GM18951 (cell line): ENCODE measurements around the gene NME3.
"Not testable (repeated sequence)": the region's sequence is repeated elsewhere in the genome, so short reads cannot be mapped to it uniquely, and the experiment has no call there.

Source experiments
- POLR2A ChIP-seq: IDR thresholded peaks from 4 replicates; pipeline ENCODE4 v1.6.1; 2011; ENCODE audit warnings: mild to moderate bottlenecking; ENCODE audit not compliant: insufficient read length, insufficient read depth; ENCODE audit errors: extremely low read depth
- in situ Hi-C: fragments of 300-500 bp; cut with MboI; formaldehyde crosslinking; loops from one replicate; pipeline ENCODE4 v1.12.0; 2022; ENCODE audit warnings: low sequenced_read_pairs, mixed read lengths, inconsistent platforms; ENCODE audit not compliant: unreplicated experiment

Gene NME3

GRCh38 chr16:1810106-1810505, 38.8 kb upstream of the NME3 start:
- in situ Hi-C loops, result no loop called here
- TF ChIP-seq POLR2A, result no peak

DNA sequence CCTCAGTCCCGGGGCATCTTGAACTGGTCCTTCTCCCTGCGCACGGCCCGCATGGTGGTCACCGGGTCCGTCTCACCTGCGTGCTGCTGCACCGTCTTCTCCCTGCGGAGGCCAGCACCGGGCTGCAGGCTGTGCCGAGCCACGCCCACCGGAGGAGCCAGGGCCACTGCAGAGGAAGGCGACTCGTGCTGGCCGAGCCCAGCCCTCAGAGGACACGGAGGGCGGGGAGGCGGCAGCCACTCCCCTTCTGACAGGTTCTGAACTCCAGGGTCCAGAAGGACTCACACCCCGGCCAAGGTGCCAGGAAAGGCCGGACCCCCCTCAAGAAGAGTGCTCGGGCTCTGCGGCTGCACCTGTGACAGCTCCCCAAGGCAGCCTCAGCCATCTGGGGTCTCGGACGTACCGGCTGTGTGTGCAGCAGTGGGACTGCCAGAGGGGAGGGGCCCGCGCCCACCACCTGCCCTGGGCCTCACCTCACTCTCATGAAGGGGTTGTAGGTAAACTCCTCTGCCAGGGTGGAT, 38.0 kb upstream of the NME3 start:
- in situ Hi-C loops, result no loop called here
- TF ChIP-seq POLR2A, result no peak

GRCh38 chr16:1808691-1809090, 37.3 kb upstream of the NME3 start:
- no peak for TF ChIP-seq POLR2A
- in situ Hi-C loops, result no loop called here

GRCh38 chr16:1807626-1808025, 36.3 kb upstream of the NME3 start:
- in situ Hi-C loops, result no loop called here
- TF ChIP-seq POLR2A, result no peak

DNA sequence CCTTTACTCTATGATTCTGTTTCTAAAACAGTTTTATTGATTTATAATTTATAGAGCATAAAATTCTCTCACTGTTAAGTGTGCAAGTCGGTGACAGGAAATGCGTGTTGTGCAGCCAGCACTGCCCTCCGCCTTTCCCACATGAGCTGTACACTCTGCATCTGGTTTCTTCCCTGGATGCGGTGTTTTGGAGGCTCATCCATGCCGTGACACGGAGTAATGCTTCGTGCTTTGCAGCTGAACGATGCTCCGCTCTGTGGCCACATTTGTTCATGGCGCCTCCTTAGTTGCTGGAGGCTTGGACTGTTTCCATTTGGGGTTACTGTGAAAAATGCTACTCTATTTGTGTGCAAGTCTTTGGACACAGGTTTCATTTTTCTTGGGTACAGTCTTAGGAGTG, 29.4 kb upstream of the NME3 start:
- TF ChIP-seq POLR2A, result no peak
- in situ Hi-C loops, result no loop called here

DNA sequence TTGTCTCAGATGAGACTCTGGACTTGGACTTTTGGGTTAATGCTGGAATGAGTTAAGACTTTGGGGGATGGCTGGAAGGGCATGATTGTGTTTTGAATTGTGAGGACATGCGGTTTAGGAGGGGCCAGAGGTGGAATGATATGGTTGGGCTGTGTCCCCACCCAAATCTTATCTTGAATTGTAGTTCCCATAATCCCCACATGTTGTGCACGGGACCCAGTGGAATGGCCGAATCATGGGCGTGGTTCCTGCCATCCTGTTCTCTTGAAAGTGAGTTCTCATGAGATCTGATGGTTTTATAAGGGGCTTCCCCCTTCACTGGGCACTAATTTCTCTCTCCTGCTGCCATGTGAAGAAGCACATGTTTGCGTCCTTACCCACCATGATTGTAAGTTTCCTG, 27.9 kb upstream of the NME3 start:
- in situ Hi-C loops, result not testable (repeated sequence)

DNA sequence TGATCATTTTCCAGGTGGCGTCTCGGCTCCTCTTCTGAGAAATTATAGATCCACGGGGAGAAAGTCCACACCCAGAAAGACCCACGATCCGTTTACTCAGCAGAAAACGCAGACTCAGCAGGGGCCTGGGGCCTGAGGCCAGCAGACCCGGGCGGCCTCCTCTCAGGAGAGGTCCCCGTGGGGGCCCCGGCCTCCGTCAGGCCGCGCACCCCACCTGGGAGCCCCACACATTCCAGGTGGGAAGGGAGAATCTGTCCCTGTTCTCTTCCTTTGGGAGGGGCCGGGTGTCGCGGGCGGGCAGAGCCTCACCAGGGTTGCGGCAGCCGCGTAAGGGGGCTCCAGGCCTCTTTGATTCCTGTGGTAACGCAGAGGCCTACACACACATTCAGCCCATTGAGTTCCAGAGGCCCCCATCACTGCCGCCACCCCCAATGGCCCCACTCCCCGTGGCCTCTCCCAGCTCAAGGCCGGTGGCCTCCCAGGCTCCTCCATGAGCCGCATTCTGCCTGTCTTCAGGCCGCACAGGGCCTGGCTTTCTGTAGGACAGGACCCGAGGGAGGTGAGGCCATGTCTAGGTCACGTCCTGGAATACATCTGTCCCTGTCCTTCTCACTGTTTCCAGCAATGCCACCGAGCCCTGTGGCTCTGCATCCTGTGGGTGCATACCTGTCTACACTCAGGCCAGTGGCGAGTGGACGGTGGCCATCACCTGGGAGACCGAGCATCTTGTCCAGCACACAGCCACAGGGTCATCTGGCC, 23.7 kb upstream of the NME3 start:
- no peak for TF ChIP-seq POLR2A

DNA sequence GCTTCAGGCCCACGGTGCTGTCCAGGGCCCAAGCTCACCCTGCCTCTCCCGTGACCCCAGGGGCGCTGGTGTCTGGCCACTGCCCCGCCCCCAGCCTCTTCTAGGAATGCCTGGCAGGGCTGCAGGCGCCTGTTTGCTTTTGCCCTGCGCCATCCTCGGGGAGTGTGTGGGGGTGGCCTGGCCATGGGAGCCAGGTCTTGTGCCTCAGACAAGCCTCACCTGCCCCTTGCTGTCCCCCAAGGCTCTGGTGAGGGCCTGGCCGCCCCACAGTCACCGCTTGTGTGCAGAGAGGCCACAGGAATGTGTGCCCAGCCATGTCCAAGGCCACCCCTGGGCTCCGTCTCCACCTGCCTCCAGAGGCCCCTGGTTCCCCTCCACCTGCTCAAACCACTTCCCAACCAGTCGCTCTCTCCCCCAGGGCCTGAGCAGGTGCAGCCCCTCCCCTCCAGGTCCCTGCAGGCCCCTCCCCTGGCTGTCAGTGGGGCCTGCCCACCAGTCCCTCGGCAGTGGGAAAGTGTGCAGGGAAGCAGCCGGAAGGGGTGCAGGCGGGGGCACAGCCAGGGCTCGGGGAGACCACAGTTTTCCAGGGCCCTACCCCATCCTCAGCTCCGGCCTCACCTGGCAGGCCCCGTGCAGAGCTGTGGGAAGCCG, 23.0 kb upstream of the NME3 start:
- in situ Hi-C loops, result no loop called here
- TF ChIP-seq POLR2A, result no peak

More for the DNA sequence above, 23.7 kb upstream of the NME3 start:
- in situ Hi-C loops, result no loop called here

DNA sequence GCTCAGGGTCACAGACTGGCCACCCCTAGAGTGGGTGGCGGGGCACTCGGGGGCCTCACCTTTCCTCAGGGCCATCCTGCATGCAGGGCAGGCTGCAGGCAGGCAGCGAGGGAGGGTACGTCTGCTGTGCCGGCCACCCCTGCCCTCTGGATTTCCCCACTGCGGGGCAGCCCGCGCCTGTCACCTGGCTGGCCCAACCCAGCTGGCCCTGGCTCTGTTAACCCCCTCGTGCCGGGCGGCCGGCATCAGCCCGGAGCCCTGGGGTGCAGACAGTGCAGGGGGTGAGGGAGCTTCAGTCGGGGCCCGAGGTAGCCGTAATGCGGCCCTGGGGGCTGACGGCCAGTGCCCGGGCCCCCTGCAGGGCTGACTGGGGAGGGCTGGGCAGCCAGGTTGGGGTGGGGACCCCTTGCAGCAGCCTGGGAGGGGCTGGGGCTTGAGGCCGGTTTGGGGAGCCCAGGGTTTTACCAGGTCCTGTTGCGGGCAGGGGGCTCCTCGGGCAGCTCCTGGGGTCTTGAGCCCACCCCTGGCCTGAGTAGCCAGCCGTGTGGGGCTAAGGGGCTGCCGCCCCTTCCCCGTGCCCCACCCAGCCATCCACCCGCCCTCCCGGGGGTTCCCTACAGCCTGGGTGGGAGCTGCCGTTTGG, 22.4 kb upstream of the NME3 start, which contains the start of gene IGFALS:
Gene IGFALS, minus strand, starts transcription at position 128 of the 643 bp plus-strand sequence. Its CDS starts 53 bp downstream, at position 75.
- in situ Hi-C loops, result no loop called here
- TF ChIP-seq POLR2A, result no peak

GRCh38 chr16:1792836-1793577, 21.7 kb upstream of the NME3 start:
- TF ChIP-seq POLR2A, result no peak
- in situ Hi-C loops, result no loop called here

DNA sequence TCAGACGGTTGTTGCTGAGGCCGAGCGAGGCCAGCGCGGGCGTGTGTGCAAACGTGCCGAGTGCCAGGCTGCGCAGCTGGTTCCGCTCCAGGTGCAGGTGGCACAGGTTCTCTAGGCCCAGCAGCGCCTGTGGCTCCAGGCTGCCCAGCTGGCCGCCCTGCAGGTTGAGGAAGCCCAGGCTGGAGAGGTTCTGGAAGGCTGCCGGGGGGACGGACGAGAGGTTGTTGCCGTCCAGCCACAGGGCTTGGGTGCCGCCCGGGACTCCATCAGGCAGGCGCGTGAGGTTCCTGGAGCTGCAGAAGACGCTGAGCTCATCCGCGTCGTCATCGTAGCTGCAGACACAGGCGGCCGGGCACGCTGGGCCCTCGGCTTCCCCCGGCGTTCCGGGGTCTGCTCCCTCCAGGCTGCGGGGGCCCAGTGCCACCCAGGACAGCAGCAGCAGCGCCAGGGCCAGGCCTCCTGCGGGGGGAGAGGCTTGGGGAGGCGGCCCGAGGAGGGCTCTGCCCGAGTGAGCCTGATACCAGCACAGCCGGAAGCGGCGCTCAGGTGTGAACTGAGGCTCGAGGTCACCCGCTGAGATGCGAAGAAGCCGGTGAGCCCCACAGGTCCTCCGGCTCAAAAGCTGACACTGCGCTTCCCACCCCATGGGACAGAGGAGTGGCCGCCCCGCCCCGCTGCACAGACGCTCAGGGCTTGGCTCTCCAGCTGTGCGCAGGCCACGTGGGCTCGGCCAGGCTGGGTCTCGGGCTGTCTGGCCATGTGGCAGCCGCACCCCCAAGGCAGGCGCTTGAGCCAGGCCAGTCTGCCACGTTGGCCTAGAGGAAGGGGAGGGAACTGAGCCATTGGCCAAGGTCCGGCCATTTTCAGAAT, 20.8 kb upstream of the NME3 start:
- no peak for TF ChIP-seq POLR2A
- in situ Hi-C loops, result no loop called here

DNA sequence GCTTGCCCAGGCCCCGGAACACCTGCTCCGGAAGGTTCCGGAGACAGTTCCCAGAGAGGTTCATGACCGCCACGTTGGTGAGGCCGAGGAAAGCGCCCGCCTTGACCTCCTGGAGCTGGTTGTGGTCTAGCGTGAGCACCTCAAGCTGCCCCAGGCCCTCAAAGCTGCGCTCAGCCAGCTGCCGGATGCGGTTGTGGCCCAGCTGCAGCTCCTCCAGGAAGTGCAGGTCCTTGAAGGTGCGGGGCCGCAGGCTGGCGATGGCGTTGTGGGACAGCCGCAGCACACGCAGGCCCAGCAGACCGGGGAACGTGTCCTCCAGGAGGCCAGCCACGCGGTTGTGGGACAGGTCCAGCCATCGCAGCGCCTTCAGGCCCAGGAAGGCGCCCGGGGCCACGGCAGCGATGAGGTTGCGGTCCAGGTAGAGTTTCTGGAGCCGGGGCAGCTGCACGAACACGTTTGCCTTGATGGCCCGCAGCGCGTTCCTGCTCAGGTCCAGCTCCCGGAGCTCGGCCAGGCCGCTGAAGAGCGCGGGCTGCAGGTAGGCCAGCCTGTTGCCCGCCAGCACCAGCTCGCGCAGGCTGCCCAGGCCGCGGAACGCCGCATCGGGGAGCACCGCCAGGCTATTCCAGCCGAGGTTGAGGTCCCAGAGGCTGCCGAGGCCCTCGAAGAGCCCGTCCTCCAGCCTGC, 20.1 kb upstream of the NME3 start:
- in situ Hi-C loops, result no loop called here
- TF ChIP-seq POLR2A, result no peak
